GM19351 (cell line): ENCODE data around the gene RAB27A.

ENCODE experiments used
- ATAC-seq: cut with Tn5 transposase; IDR thresholded peaks from one replicate; pipeline ENCODE4 v1.9.1; 2021; ENCODE audit warnings: mild to moderate bottlenecking, moderate library complexity; ENCODE audit not compliant: unreplicated experiment

Gene RAB27A

GRCh38 chr15:55230051-55230670 lies 59.5 kb downstream of the RAB27A start:
- no peak for ATAC-seq

- ATAC-seq = no peak
These were observed 63.5 kb downstream of the RAB27A start for GRCh38 chr15:55226127-55226526.

- ATAC-seq = peak; percentile 41
These were observed 64.7 kb downstream of the RAB27A start for GRCh38 chr15:55224892-55225291.

GRCh38 chr15:55222588-55222987 lies 67.0 kb downstream of the RAB27A start:
- ATAC-seq = peak; percentile 66

- ATAC-seq = peak; percentile 42
These were observed 68.3 kb downstream of the RAB27A start for GRCh38 chr15:55221090-55222011.

- no peak for ATAC-seq
These were observed 69.0 kb downstream of the RAB27A start for GRCh38 chr15:55220606-55221005.

GRCh38 chr15:55218056-55218455 lies 71.6 kb downstream of the RAB27A start:
- no peak for ATAC-seq

- ATAC-seq = no peak
These were observed 85.1 kb downstream of the RAB27A start for GRCh38 chr15:55204464-55204863.

GRCh38 chr15:55202206-55202605 lies 87.4 kb downstream of the RAB27A start:
- no peak for ATAC-seq

GRCh38 chr15:55198706-55199105 lies 90.9 kb downstream of the RAB27A start:
- ATAC-seq = no peak

- no peak for ATAC-seq
These were observed 91.9 kb downstream of the RAB27A start for GRCh38 chr15:55197719-55198118.

- ATAC-seq = peak; percentile 23
These were observed 92.3 kb downstream of the RAB27A start for GRCh38 chr15:55197362-55197705.

- ATAC-seq = peak; percentile 95
These were observed 92.9 kb downstream of the RAB27A start, which contains the start of gene RSL24D1 for GRCh38 chr15:55196458-55197361. RSL24D1 (minus strand) TSS chr15:55196941; CDS start chr15:55196890, 51 bp downstream.

- ATAC-seq = no peak
These were observed 93.6 kb downstream of the RAB27A start for GRCh38 chr15:55195996-55196395.

GRCh38 chr15:55194256-55194655 lies 95.4 kb downstream of the RAB27A start:
- no peak for ATAC-seq

GRCh38 chr15:55186331-55186730 lies 103.3 kb downstream of the RAB27A start:
- no peak for ATAC-seq

- no peak for ATAC-seq
These were observed 105.9 kb downstream of the RAB27A start for GRCh38 chr15:55183679-55184078.

- ATAC-seq = no peak
These were observed 110.5 kb downstream of the RAB27A start for GRCh38 chr15:55179141-55179540.

GRCh38 chr15:55170361-55170760 lies 119.3 kb downstream of the RAB27A start:
- ATAC-seq = no peak

GRCh38 chr15:55168350-55168974 lies 121.2 kb downstream of the RAB27A start:
- peak; percentile 96 for ATAC-seq

GRCh38 chr15:55164284-55164683 lies 125.3 kb downstream of the RAB27A start:
- no peak for ATAC-seq
